ENCODE data around the gene GPS2. TPM values are rescaled to one million over a fixed set of nuclear protein-coding genes. Genes with fewer than 3 reads are reported as not detected.

The GPS2 gene
- total and polyA plus RNA-seq, 10 of the 15 experiments (the other 5 are each of a cell fraction or from before 2014, with no cell fraction given): 10.2 to 96.4 (median 42.5) TPM

GRCh38 chr17:7329374-7329996, 14.3 kb upstream of the GPS2 start:
- H3K36me3 ChIP-seq (ENCODE audit: control insufficient read depth in 2 of 2, insufficient read depth in 2 of 2, low read length in 1 of 2): peaks cover 0 to 3% of the 10 kb centered on the region in 2 experiments; a peak in 2 of 4 replicates
- H3K79me2 ChIP-seq (ENCODE audit: control insufficient read depth, insufficient read depth, low read length): peaks cover 17% of the 10 kb centered on the region
- H3K4me2 ChIP-seq (ENCODE audit: control insufficient read depth, insufficient read depth): peak overlapping the region; percentile 97
- no peaks in the 10 kb centered on the region for H3K9me3 ChIP-seq (replicated peaks; ENCODE audit: control insufficient read depth, insufficient read depth, low read length)
- peak; percentile 97 for DNase-seq (ENCODE audit: low read depth, low spot score)
- WGBS (ENCODE audit: insufficient coverage, insufficient replicate concordance, low lambda C conversion rate, missing lambda C conversion rate): under 1% methylated on average over 43 of the region's 43 CpGs
- RAD21 ChIA-PET (ENCODE audit: unreplicated experiment): interaction anchor here (0.8 to 2.4 kb wide), 15 partner anchors 8 to 358 kb away, joined by 3 to 11 read pairs (median 4); partner anchors contain the start of genes ACADVL, DLG4, GPS2 and SENP3
- POLR2A ChIA-PET: interaction anchor here (0.6 to 2.3 kb wide), 19 partner anchors 9 to 358 kb away, joined by 3 to 31 read pairs (median 6); partner anchors contain the start of genes GABARAP, TMEM256 and TP53
- peak overlapping the region; percentile 94 for H3K27ac ChIP-seq (ENCODE audit: control insufficient read depth, insufficient read depth)
- SMC1A ChIA-PET (ENCODE audit: uncharacterized antibody, unreplicated experiment): interaction anchor here (0.6 to 2.3 kb wide), 12 partner anchors 9 to 358 kb away, joined by 3 to 18 read pairs (median 4); partner anchors contain the start of genes ACADVL, ACAP1, DLG4 and GPS2
- peaks cover 27% of the 10 kb centered on the region for H3K4me1 ChIP-seq (ENCODE audit: control insufficient read depth, insufficient read depth, low read length)
- intact Hi-C loops (cut with micrococcal nuclease; ENCODE audit: unreplicated experiment): loop anchor here (2.0 kb wide), 1 partner anchor 23 kb away; the partner anchor contains the start of gene EIF5A
- H3K4me3 ChIP-seq: peak overlapping the region; percentile 99
- H3K9ac ChIP-seq (ENCODE audit: control insufficient read depth, insufficient read depth, low read length): peak overlapping the region; percentile 82
- H4K20me1 ChIP-seq (ENCODE audit: control insufficient read depth, insufficient read depth): no peaks in the 10 kb centered on the region
- peak; percentile 75 for ATAC-seq
- BruUV-seq (replicated peaks): no TSS peak
- peak overlapping the region; percentile 99 for H2AFZ ChIP-seq (ENCODE audit: control insufficient read depth, low read depth, low read length)
- no peaks in the 10 kb centered on the region for H3K27me3 ChIP-seq (replicated peaks in 1 of 2; ENCODE audit: control insufficient read depth in 2 of 2, insufficient read depth in 2 of 2, low read length in 1 of 2)
- in situ Hi-C loops (cut with MboI): no loop called here
- peak; percentile 100 for FAIRE-seq
- CTCF ChIA-PET: interaction anchor here (0.7 to 7.9 kb wide), 11 partner anchors 8 to 231 kb away, joined by 3 to 49 read pairs (median 3); partner anchors contain the start of genes GPS2, KCTD11 and SLC2A4
- TF ChIP-seq PML (IDR thresholded peaks at IDR 0.05; ENCODE audit: low read length) (no peak; the same call in 1 of the 2 replicates), ETV6 (conservative IDR thresholded peaks at IDR 0.05 in 1 of 2, IDR thresholded peaks at IDR 0.05 in 1 of 2; ENCODE audit: borderline replicate concordance in 1 of 2, low read depth in 1 of 2) (no peak), REST (IDR thresholded peaks at IDR 0.05; ENCODE audit: low read depth, low read length) (no peak), HDGF (IDR thresholded peaks at IDR 0.05) (peak; percentile 99), SKIL (IDR thresholded peaks at IDR 0.05; ENCODE audit: low read depth, poor library complexity, severe bottlenecking) (no peak), IRF3 (IDR thresholded peaks at IDR 0.05) (no peak), IRF5 (IDR thresholded peaks at IDR 0.05; ENCODE audit: borderline replicate concordance) (no peak), FOXM1 (IDR thresholded peaks at IDR 0.05; ENCODE audit: low read depth, low read length) (no peak), NR2C1 (IDR thresholded peaks at IDR 0.05) (peak; percentile 45), TARDBP (IDR thresholded peaks at IDR 0.05; ENCODE audit: borderline replicate concordance) (no peak), CREM (IDR thresholded peaks at IDR 0.05; ENCODE audit: low read depth) (peak; percentile 61; the same call in 1 of the 2 replicates), MTA2 (IDR thresholded peaks at IDR 0.05; ENCODE audit: low read depth) (0 out of 2 replicates have a peak, but pooled peaks have one; percentile 22), POU2F2 (IDR thresholded peaks at IDR 0.05; ENCODE audit: borderline replicate concordance, low read depth, low read length) (no peak), SMAD1 (IDR thresholded peaks at IDR 0.05; ENCODE audit: low read depth, partially characterized antibody) (no peak), IKZF1 (conservative IDR thresholded peaks at IDR 0.05) (peak; percentile 79)

All from GM12878 (cell line).